IPS-NIHi7 (cell line): ENCODE measurements around the gene SCAPER.
"Not testable (repeated sequence)": the region's sequence is repeated elsewhere in the genome, so short reads cannot be mapped to it uniquely, and the experiment has no call there.

Experiments
- DNase-seq: peaks from one replicate; pipeline ENCODE4 v3.0.0; 2012; ENCODE audit warnings: mixed read lengths; ENCODE audit errors: extremely low spot score

The SCAPER gene

GRCh38 chr15:76501011-76501410, 404.1 kb downstream of the SCAPER start:
- DNase-seq = no peak

GRCh38 chr15:76495487-76495886, 409.7 kb downstream of the SCAPER start:
- no peak for DNase-seq

GRCh38 chr15:76492538-76492937, 412.6 kb downstream of the SCAPER start:
- DNase-seq = no peak

- no peak for DNase-seq
Observed at GRCh38 chr15:76483752-76484151, 421.4 kb downstream of the SCAPER start.

- no peak for DNase-seq
Observed at GRCh38 chr15:76483018-76483417, 422.1 kb downstream of the SCAPER start.

GRCh38 chr15:76480267-76480666, 424.9 kb downstream of the SCAPER start:
- no peak for DNase-seq

- DNase-seq = no peak
Observed at GRCh38 chr15:76470691-76471090, 434.4 kb downstream of the SCAPER start.

- no peak for DNase-seq
Observed at GRCh38 chr15:76468722-76469121, 436.4 kb downstream of the SCAPER start.

GRCh38 chr15:76467136-76467535, 438.0 kb downstream of the SCAPER start:
- DNase-seq = no peak

GRCh38 chr15:76465728-76466127, 439.4 kb downstream of the SCAPER start:
- no peak for DNase-seq

- DNase-seq = no peak
Observed at GRCh38 chr15:76464247-76464646, 440.9 kb downstream of the SCAPER start.

- no peak for DNase-seq
Observed at GRCh38 chr15:76460871-76461270, 444.3 kb downstream of the SCAPER start.

- no peak for DNase-seq
Observed at GRCh38 chr15:76460347-76460746, 444.8 kb downstream of the SCAPER start.

- DNase-seq = no peak
Observed at GRCh38 chr15:76451540-76451939, 453.6 kb downstream of the SCAPER start.

GRCh38 chr15:76449455-76449854, 455.7 kb downstream of the SCAPER start:
- no peak for DNase-seq

GRCh38 chr15:76448755-76449154, 456.4 kb downstream of the SCAPER start:
- DNase-seq = no peak

- no peak for DNase-seq
Observed at GRCh38 chr15:76447728-76448441, 457.3 kb downstream of the SCAPER start.

GRCh38 chr15:76440441-76440840, 464.7 kb downstream of the SCAPER start:
- DNase-seq = no peak

GRCh38 chr15:76439542-76439941, 465.6 kb downstream of the SCAPER start:
- DNase-seq = peak; percentile 50

- DNase-seq = no peak
Observed at GRCh38 chr15:76433798-76434400, 471.2 kb downstream of the SCAPER start.

GRCh38 chr15:76433036-76433435, 472.1 kb downstream of the SCAPER start:
- DNase-seq = not testable (repeated sequence)

- DNase-seq = no peak
Observed at GRCh38 chr15:76432604-76433003, 472.5 kb downstream of the SCAPER start.

- DNase-seq = peak; percentile 27
Observed at GRCh38 chr15:76431971-76432370, 473.2 kb downstream of the SCAPER start.

GRCh38 chr15:76430711-76431110, 474.4 kb downstream of the SCAPER start:
- DNase-seq = not testable (repeated sequence)
